Fibroblast of lung (primary cell): ENCODE data around the gene KRTAP5-1.

Experiments
- CTCF ChIP-seq, 2 donors: IDR thresholded peaks in 1 of 2; conservative IDR thresholded peaks in 1 of 2; 1 replicate in 1 of 2; 2 replicates in 1 of 2; pipeline ENCODE4 v1.5.1; 2011 to 2012; ENCODE audit warnings: low read length in 2 of 2, control low read depth in 1 of 2, inconsistent platforms in 1 of 2, low read depth in 1 of 2, mild to moderate bottlenecking in 1 of 2
- EZH2 ChIP-seq: IDR thresholded peaks from 2 replicates; pipeline ENCODE4 v1.5.1; 2012; ENCODE audit warnings: low read length, control low read depth, mild to moderate bottlenecking; ENCODE audit errors: missing control alignments

GRCh38 chr11:1570001-1570453 lies 15.1 kb downstream of the KRTAP5-1 start:
- TF ChIP-seq CTCF (conservative IDR thresholded peaks at IDR 0.05 in 1 of 2, IDR thresholded peaks at IDR 0.05 in 1 of 2; ENCODE audit: low read depth in 1 of 2, low read length in 2 of 2) (no peak), EZH2 (no peak)
